HS-5 (cell line): ENCODE measurements around the gene TPRN.

Experiments used
- DNase-seq: peaks from one replicate; pipeline ENCODE4 v3.0.0-alpha.2; 2012; ENCODE audit warnings: low read depth

Gene TPRN

GRCh38 chr9:137171149-137171900 lies 29.2 kb downstream of the TPRN start:
- DNase-seq, result no peak

GRCh38 chr9:137170486-137171148 lies 29.9 kb downstream of the TPRN start:
- no peak for DNase-seq

DNA sequence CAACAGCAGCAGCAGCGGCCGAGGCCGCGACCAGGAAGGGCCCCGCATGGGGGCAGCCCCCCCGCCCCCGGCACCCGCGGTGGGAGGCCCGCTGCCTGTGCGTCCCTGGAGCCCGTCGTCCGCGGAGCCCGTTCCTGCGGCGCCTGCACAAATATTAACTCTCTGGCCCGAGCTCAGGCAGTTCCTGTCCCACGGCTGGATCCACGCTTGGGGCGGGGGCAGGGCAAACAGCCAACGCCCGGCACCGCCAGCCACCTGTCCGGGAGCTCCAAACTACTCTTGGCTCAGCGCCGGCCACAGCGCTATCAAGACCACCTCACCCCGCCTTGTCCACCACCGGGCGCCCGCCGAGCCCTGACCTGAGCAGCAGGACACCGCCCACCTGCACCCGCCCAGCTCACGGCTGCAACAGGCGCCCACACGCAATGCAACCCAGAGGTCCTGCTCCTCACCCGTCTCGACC lies 30.6 kb downstream of the TPRN start, which contains the start of gene LRRC26:
Gene LRRC26 (minus strand): TSS at position 156 of the 463 bp plus-strand sequence. CDS start 108 bp downstream, at position 48.
- no peak for DNase-seq

DNA sequence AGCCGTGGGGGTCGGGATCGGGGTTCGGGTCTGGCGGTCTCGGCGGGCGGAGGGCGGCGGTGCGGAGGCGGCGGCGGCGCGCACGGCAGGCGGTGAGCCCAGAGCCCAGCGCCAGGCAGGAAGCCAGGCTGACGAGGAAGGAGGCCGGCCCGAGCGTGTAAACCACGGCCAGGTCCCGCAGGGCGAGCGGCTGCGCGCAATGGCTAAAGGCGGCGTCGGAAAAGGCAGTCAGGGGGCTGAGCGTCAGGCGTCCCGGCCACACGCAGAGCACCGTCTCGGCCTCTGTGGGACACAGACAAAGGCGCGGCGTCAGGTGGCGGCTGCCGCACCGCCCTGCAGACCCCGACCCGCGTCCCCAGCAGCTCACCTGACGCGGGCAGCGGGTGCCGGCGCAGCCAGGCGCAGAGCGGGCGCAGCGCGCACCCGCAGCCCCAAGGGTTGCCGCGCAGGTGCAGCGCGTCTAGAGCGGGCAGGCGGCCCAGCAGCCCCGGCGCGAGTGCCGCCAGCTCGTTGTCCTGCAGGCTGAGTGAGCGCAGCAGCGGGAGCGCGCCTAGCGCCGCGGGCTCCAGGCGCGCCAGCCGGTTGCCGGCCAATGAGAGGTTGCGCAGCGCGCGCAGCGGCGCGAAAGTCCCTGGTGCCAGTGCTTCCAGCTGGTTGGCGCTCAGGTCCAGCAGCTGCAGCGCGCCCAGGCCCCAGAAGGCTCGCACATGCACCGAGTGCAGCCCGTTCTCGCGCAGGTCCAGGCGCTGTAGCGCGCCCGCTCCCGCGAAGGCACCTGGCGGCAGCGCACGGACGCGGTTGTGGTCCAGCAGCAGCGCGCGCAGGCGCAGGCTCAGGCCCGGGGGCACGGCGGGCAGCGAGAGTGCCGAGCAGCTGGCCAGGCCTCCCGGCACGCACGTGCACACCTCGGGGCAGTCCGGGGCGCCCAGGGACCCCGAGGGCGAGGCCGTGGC lies 31.4 kb downstream of the TPRN start:
- no peak for DNase-seq

DNA sequence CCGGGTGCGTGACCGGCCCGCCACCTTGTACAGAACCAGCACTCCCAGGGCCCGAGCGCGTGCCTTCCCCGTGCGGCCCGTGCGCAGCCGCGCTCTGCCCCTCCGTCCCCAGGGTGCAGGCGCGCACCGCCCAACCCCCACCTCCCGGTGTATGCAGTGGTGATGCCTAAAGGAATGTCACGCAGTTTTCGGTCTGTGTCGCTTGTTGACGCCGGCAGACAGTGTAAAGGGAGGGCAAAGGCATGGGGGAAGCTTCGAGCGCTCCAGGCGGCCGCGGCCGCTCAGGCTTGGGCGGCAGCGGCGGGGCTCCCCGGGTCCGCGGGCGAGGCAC lies 32.0 kb downstream of the TPRN start:
- no peak for DNase-seq

DNA sequence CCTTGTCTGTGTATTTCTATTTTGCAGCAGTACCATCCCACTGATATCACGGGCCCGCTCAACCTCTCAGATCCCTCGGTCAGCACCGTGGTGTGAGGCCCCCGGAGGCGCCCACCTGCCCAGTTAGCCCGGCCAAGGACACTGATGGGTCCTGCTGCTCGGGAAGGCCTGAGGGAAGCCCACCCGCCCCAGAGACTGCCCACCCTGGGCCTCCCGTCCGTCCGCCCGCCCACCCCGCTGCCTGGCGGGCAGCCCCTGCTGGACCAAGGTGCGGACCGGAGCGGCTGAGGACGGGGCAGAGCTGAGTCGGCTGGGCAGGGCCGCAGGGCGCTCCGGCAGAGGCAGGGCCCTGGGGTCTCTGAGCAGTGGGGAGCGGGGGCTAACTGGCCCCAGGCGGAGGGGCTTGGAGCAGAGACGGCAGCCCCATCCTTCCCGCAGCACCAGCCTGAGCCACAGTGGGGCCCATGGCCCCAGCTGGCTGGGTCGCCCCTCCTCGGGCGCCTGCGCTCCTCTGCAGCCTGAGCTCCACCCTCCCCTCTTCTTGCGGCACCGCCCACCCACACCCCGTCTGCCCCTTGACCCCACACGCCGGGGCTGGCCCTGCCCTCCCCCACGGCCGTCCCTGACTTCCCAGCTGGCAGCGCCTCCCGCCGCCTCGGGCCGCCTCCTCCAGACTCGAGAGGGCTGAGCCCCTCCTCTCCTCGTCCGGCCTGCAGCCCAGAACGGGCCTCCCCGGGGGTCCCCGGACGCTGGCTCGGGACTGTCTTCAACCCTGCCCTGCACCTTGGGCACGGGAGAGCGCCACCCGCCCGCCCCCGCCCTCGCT lies 32.6 kb downstream of the TPRN start:
- no peak for DNase-seq

- DNase-seq, result no peak
Observed at GRCh38 chr9:137167277-137167746, 33.2 kb downstream of the TPRN start.

- no peak for DNase-seq
Observed at GRCh38 chr9:137166380-137167229, 33.9 kb downstream of the TPRN start.

DNA sequence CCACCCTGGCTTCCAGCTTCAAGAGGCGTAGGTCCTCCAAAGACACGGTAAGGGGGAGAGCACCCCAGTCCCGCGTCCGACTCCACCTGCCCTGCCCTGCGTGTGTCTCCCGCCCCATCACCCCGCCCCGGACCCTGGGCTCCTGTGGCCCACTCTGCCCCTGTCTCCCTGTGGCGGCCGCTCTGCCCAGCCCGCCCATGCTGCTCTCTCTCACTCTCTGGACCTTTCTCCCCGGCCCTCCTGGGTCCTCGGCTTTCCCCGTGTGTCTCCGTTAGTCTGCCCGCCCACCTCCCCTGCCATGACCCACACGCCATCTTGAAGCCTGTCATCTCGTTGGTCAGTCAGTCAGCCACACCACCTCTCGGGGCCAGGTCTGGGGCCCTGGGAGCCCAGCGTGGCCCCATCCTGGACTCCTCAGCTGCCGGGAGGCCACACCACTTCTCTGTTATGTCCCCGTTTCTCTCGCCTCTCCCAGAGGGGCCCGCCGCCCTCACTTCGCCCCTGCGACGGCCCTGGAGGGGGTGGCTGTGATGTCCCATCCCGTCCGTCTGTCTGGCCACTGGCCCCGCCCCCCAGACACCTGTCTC lies 35.2 kb downstream of the TPRN start:
- no peak for DNase-seq

GRCh38 chr9:137164370-137165249 lies 35.9 kb downstream of the TPRN start:
- DNase-seq, result no peak

DNA sequence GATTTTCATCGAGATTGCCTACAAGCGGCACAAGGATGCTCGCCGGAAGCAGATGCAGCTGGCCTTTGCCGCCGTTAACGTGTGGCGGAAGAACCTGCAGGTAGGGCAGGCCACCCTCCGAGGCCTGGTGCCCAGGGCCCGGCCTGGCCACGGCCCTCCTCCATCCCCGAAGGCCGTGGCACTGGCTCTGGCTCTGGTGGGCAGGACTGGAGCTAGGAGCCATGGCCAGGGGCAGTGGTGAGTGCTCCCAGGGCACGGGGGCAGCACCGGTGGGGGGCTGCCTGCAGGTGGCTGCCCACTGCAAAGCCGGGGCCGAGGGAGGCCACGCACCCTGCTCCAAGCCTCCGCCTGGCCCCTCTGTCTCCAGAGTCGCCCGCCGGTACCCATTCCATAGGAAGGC lies 36.7 kb downstream of the TPRN start:
- DNase-seq, result no peak

DNA sequence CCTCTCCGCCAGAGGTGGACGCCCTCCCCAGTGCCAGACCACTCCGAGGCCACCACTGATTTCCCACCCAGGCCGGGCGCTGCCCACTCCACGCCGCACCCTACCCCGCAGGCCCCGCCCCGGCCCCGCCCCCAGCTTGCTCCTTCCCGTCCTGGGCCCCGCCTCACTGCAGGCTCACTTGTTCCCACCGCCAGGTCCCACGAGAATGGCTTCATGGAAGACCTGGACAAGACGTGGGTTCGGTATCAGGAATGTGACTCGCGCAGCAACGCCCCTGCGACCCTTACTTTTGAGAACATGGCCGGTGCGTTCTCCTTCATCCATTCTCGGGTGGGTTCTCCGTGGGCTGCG lies 37.2 kb downstream of the TPRN start:
- no peak for DNase-seq

- DNase-seq, result no peak
Observed at GRCh38 chr9:137162505-137163364, 37.8 kb downstream of the TPRN start.

GRCh38 chr9:137161558-137162486 lies 38.7 kb downstream of the TPRN start:
- DNase-seq, result no peak

DNA sequence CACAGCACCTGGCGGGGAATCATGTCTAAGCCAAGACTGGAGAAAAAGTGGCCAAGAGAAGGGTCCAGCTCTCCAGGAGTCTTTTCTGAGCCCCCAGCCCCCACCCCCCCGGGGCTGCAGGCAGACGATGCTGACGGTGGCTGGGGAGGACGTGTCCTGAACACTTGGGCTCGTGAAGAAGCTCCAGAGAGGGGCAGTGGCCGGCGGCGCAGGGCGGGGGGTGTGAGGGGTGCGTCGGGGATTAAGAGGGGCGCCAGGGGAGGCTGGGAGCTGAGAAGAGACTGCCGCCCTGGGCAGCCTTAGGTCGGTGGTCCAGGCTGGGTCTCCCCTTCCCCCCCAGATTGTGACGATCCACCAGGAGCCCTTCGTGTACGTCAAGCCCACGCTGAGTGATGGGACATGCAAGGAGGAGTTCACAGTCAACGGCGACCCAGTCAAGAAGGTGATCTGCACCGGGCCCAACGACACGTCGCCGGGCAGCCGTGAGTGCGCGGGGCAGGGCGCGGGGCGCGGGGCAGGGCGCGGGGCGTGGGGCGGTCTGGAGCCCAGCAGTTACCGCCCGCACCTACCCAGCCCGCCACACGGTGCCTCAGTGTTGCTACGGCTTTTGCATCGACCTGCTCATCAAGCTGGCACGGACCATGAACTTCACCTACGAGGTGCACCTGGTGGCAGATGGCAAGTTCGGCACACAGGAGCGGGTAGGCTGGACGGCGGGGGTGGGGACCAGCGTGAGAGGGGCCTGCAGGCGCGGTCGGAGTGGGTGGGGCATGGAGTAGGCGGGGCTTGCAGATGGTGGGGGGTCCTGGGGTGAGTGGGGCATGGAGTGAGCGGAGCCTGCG lies 39.6 kb downstream of the TPRN start:
- no peak for DNase-seq

- DNase-seq, result no peak
Observed at GRCh38 chr9:137160054-137160425, 40.5 kb downstream of the TPRN start.
